ENCODE measurements around the gene GALNS.

GRCh38 chr16:88836791-88837190, 20.0 kb downstream of the GALNS start:
- TF ChIP-seq POLR2A (IDR thresholded peaks at IDR 0.05) (no peak), CTCF (IDR thresholded peaks at IDR 0.05) (no peak)

All from heart left ventricle (tissue), 13 donors.